HEK293 (cell line): Measurements from ENCODE around the gene BICD1.

Source experiments
- CTCF ChIA-PET: fragments of 350-600 bp; formaldehyde crosslinking; extraction: SDS; loops from one replicate; lab custom pipeline; 2021; ENCODE audit warnings: antibody characterized with exemption; lab: Yijun Ruan, JAX
- POLR2A ChIA-PET: fragments of 300-600 bp; formaldehyde crosslinking; extraction: SDS; loops from one replicate; lab custom pipeline; 2020; ENCODE audit warnings: antibody characterized with exemption, inconsistent platforms; lab: Yijun Ruan, JAX
- H3K27ac ChIP-seq: fragments of 200-500 bp; sonication (Bioruptor generic); 2 replicates; pipeline ENCODE4 v1.5.1; 2014; ENCODE audit warnings: low read depth, low read length, control low read depth, inconsistent platforms; ENCODE audit errors: extremely low read depth
- H3K36me3 ChIP-seq, 2 experiments: fragments of 200-500 bp in 1 of 2; sonication (Bioruptor generic) in 1 of 2; 1 replicate in 1 of 2; 2 replicates in 1 of 2; pipeline ENCODE4 v1.5.1; 2014 to 2017; ENCODE audit warnings: inconsistent platforms in 2 of 2, low read length in 2 of 2; ENCODE audit not compliant: control insufficient read depth in 2 of 2, insufficient read depth in 1 of 2
- H3K4me1 ChIP-seq: fragments of 200-500 bp; sonication (Bioruptor generic); 2 replicates; pipeline ENCODE4 v1.5.1; 2014; ENCODE audit warnings: mild to moderate bottlenecking, low read length, inconsistent platforms; ENCODE audit not compliant: control insufficient read depth, insufficient read depth
- H3K4me3 ChIP-seq: 2 replicates; pipeline ENCODE4 v1.5.1; 2011; ENCODE audit warnings: low read depth, mild to moderate bottlenecking, control low read depth, low read length, moderate library complexity
- H3K9me3 ChIP-seq: fragments of 200-500 bp; sonication (Bioruptor generic); 2 replicates; pipeline ENCODE4 v1.5.1; 2014; ENCODE audit warnings: low read depth, low read length, inconsistent platforms; ENCODE audit not compliant: control insufficient read depth, insufficient read depth
- BCL11A ChIP-seq: fragments of 450-650 bp; formaldehyde crosslinking; IDR thresholded peaks from 2 replicates; pipeline ENCODE4 v1.5.1; 2016; ENCODE audit warnings: low read depth, missing biosample characterization, missing genetic modification characterization
- GLIS1 ChIP-seq: fragments of 450-650 bp; formaldehyde crosslinking; IDR thresholded peaks from 2 replicates; pipeline ENCODE4 v1.5.1; 2016; ENCODE audit warnings: missing biosample characterization, missing genetic modification characterization
- HOXC10 ChIP-seq: sonication (generic); formaldehyde crosslinking; IDR thresholded peaks from 2 replicates; pipeline ENCODE4 v1.8.1; 2023; ENCODE audit warnings: mild to moderate bottlenecking, missing genetic modification reagents
- IKZF3 ChIP-seq: fragments of 450-650 bp; IDR thresholded peaks from 2 replicates; pipeline ENCODE4 v1.5.0; 2018; ENCODE audit warnings: missing biosample characterization, mild to moderate bottlenecking, missing genetic modification characterization, moderate library complexity
- SP7 ChIP-seq: fragments of 450-650 bp; formaldehyde crosslinking; IDR thresholded peaks from 2 replicates; pipeline ENCODE4 v1.5.1; 2016; ENCODE audit warnings: missing biosample characterization, missing genetic modification characterization
- TRIM28 ChIP-seq: IDR thresholded peaks from 2 replicates; pipeline ENCODE4 v1.6.1; 2011; ENCODE audit warnings: low read length, control low read depth, borderline replicate concordance
- ZBTB17 ChIP-seq: fragments of 450-650 bp; formaldehyde crosslinking; IDR thresholded peaks from 2 replicates; pipeline ENCODE4 v1.5.1; 2016; ENCODE audit warnings: missing biosample characterization, missing genetic modification characterization
- ZNF121 ChIP-seq: fragments of 450-650 bp; formaldehyde crosslinking; IDR thresholded peaks from 2 replicates; pipeline ENCODE4 v1.5.1; 2016; ENCODE audit warnings: missing biosample characterization, missing genetic modification characterization
- ZNF16 ChIP-seq: fragments of 450-650 bp; formaldehyde crosslinking; IDR thresholded peaks from 2 replicates; pipeline ENCODE4 v1.5.1; 2016; ENCODE audit warnings: low read depth, missing biosample characterization, missing genetic modification characterization
- ZNF239 ChIP-seq: fragments of 450-650 bp; formaldehyde crosslinking; IDR thresholded peaks from 2 replicates; pipeline ENCODE4 v1.5.1; 2016; ENCODE audit warnings: missing biosample characterization, missing genetic modification characterization
- ZNF664 ChIP-seq: fragments of 450-650 bp; formaldehyde crosslinking; IDR thresholded peaks from 2 replicates; pipeline ENCODE4 v1.5.1; 2016; ENCODE audit warnings: missing biosample characterization, missing genetic modification characterization
- ZNF792 ChIP-seq: fragments of 450-650 bp; formaldehyde crosslinking; IDR thresholded peaks from 2 replicates; pipeline ENCODE4 v1.5.1; 2016; ENCODE audit warnings: missing biosample characterization, missing genetic modification characterization
- ZNF843 ChIP-seq: fragments of 450-650 bp; formaldehyde crosslinking; IDR thresholded peaks from 2 replicates; pipeline ENCODE4 v1.5.1; 2016; ENCODE audit warnings: missing biosample characterization, missing genetic modification characterization
- TF ChIP-seq, protein P1 (sequence below): fragments of 450-650 bp; formaldehyde crosslinking; IDR thresholded peaks from 2 replicates; pipeline ENCODE4 v1.5.1; 2016; ENCODE audit warnings: missing biosample characterization, missing genetic modification characterization
- TF ChIP-seq, protein P2 (sequence below): fragments of 450-650 bp; formaldehyde crosslinking; IDR thresholded peaks from 2 replicates; pipeline ENCODE4 v1.5.1; 2016; ENCODE audit warnings: missing biosample characterization, missing genetic modification characterization
- TF ChIP-seq, protein P3 (sequence below): fragments of 450-650 bp; formaldehyde crosslinking; IDR thresholded peaks from 2 replicates; pipeline ENCODE4 v1.5.1; 2016; ENCODE audit warnings: missing biosample characterization, missing genetic modification characterization
- TF ChIP-seq, protein P4 (sequence below): fragments of 450-650 bp; formaldehyde crosslinking; IDR thresholded peaks from 2 replicates; pipeline ENCODE4 v1.5.1; 2016; ENCODE audit warnings: missing biosample characterization, missing genetic modification characterization
- TF ChIP-seq, protein P5 (sequence below): fragments of 450-650 bp; IDR thresholded peaks from 2 replicates; pipeline ENCODE4 v1.5.1; 2018; ENCODE audit warnings: missing biosample characterization, missing genetic modification characterization
- TF ChIP-seq, protein P6 (sequence below): fragments of 450-650 bp; formaldehyde crosslinking; IDR thresholded peaks from 2 replicates; pipeline ENCODE4 v1.5.0; 2017; ENCODE audit warnings: missing biosample characterization, missing genetic modification characterization, borderline replicate concordance

Gene BICD1

DNA sequence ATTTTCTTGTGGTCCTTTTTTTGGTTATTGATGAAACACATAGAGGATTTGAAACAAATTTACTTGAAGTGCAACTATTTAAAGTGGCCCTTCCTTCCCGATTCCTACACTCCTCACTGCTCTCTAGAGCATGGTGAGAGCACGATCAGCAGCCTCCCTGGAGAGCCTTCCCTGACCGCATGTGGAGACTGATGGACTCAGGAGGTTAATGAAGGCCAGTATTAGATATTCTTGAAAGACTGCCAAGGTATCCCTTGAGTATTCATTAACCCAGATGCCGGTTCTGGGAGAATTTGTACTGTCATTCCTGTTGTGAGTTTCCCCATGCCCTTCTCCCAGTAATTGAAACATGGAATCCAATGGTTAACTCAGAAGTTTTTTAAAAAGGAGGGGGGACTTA lies 189.9 kb downstream of the BICD1 start (continued):
- TF ChIP-seq, protein P1, sequence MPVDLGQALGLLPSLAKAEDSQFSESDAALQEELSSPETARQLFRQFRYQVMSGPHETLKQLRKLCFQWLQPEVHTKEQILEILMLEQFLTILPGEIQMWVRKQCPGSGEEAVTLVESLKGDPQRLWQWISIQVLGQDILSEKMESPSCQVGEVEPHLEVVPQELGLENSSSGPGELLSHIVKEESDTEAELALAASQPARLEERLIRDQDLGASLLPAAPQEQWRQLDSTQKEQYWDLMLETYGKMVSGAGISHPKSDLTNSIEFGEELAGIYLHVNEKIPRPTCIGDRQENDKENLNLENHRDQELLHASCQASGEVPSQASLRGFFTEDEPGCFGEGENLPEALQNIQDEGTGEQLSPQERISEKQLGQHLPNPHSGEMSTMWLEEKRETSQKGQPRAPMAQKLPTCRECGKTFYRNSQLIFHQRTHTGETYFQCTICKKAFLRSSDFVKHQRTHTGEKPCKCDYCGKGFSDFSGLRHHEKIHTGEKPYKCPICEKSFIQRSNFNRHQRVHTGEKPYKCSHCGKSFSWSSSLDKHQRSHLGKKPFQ: no peak
- TF ChIP-seq, protein P2, sequence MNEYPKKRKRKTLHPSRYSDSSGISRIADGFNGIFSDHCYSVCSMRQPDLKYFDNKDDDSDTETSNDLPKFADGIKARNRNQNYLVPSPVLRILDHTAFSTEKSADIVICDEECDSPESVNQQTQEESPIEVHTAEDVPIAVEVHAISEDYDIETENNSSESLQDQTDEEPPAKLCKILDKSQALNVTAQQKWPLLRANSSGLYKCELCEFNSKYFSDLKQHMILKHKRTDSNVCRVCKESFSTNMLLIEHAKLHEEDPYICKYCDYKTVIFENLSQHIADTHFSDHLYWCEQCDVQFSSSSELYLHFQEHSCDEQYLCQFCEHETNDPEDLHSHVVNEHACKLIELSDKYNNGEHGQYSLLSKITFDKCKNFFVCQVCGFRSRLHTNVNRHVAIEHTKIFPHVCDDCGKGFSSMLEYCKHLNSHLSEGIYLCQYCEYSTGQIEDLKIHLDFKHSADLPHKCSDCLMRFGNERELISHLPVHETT (tag by site-specific recombination): no peak
- TF ChIP-seq BCL11A (tag by site-specific recombination) (no peak), ZNF792 (tag by site-specific recombination) (no peak)

DNA sequence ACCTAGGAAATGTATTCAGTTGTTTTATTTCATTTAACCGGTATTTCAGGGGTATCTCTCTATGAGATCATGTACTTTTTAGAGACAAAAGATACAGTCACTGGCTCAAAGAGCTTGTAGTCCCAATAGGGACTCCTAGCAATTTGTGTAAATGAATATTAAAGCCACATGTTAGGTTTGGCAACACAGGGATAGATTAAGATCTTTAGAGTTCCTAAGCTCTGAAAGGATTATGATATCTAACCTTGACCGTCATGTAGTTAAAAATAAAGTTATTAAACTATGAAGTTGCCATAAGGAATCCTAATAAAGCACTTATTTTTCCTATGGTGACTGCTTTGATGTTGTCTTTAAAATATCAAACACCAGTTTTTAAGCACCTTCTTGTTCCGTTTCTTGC lies 192.3 kb downstream of the BICD1 start:
- no peaks in the 10 kb centered on the region for H3K9me3 ChIP-seq
- no peak for TF ChIP-seq ZNF843 (tag by site-specific recombination)
- TF ChIP-seq, protein P3, sequence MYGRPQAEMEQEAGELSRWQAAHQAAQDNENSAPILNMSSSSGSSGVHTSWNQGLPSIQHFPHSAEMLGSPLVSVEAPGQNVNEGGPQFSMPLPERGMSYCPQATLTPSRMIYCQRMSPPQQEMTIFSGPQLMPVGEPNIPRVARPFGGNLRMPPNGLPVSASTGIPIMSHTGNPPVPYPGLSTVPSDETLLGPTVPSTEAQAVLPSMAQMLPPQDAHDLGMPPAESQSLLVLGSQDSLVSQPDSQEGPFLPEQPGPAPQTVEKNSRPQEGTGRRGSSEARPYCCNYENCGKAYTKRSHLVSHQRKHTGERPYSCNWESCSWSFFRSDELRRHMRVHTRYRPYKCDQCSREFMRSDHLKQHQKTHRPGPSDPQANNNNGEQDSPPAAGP: no peak
- TF ChIP-seq HOXC10: no peak
- no peak for TF ChIP-seq ZNF16 (tag by site-specific recombination)
- TF ChIP-seq GLIS1 (tag by site-specific recombination): no peak
- TF ChIP-seq ZBTB17 (tag by site-specific recombination): no peak
- TF ChIP-seq SP7 (tag by site-specific recombination): no peak
- TF ChIP-seq TRIM28: no peak
- no peak for TF ChIP-seq ZNF664 (tag by site-specific recombination)
- TF ChIP-seq, protein P4, sequence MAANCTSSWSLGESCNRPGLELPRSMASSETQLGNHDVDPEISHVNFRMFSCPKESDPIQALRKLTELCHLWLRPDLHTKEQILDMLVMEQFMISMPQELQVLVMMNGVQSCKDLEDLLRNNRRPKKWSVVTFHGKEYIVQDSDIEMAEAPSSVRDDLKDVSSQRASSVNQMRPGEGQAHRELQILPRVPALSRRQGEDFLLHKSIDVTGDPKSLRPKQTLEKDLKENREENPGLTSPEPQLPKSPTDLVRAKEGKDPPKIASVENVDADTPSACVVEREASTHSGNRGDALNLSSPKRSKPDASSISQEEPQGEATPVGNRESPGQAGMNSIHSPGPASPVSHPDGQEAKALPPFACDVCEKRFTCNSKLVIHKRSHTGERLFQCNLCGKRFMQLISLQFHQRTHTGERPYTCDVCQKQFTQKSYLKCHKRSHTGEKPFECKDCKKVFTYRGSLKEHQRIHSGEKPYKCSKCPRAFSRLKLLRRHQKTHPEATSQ (tag by site-specific recombination): no peak
- TF ChIP-seq ZNF239 (tag by site-specific recombination): no peak
- TF ChIP-seq, protein P5, sequence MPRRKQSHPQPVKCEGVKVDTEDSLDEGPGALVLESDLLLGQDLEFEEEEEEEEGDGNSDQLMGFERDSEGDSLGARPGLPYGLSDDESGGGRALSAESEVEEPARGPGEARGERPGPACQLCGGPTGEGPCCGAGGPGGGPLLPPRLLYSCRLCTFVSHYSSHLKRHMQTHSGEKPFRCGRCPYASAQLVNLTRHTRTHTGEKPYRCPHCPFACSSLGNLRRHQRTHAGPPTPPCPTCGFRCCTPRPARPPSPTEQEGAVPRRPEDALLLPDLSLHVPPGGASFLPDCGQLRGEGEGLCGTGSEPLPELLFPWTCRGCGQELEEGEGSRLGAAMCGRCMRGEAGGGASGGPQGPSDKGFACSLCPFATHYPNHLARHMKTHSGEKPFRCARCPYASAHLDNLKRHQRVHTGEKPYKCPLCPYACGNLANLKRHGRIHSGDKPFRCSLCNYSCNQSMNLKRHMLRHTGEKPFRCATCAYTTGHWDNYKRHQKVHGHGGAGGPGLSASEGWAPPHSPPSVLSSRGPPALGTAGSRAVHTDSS: no peak
- TF ChIP-seq IKZF3: no peak
- TF ChIP-seq, protein P6, sequence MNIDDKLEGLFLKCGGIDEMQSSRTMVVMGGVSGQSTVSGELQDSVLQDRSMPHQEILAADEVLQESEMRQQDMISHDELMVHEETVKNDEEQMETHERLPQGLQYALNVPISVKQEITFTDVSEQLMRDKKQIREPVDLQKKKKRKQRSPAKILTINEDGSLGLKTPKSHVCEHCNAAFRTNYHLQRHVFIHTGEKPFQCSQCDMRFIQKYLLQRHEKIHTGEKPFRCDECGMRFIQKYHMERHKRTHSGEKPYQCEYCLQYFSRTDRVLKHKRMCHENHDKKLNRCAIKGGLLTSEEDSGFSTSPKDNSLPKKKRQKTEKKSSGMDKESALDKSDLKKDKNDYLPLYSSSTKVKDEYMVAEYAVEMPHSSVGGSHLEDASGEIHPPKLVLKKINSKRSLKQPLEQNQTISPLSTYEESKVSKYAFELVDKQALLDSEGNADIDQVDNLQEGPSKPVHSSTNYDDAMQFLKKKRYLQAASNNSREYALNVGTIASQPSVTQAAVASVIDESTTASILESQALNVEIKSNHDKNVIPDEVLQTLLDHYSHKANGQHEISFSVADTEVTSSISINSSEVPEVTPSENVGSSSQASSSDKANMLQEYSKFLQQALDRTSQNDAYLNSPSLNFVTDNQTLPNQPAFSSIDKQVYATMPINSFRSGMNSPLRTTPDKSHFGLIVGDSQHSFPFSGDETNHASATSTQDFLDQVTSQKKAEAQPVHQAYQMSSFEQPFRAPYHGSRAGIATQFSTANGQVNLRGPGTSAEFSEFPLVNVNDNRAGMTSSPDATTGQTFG: no peak
- no peak for TF ChIP-seq ZNF121 (tag by site-specific recombination)
- TF ChIP-seq, all 188 proteins: peak for 0
- no peak overlapping the region for H3K4me3 ChIP-seq
- H3K27ac ChIP-seq: no peak overlapping the region
- no peaks in the 10 kb centered on the region; a peak in 1 of 3 replicates for H3K36me3 ChIP-seq
- POLR2A ChIA-PET: no interaction called here
- H3K4me1 ChIP-seq: no peaks in the 10 kb centered on the region
- CTCF ChIA-PET: interaction anchor here (0.5 to 0.9 kb wide), 3 partner anchors 8 to 888 kb away, joined by 3 to 4 read pairs (median 4); no protein-coding TSS in a partner anchor
